HEK293 (cell line): Measurements from ENCODE around the gene MMS19.

ENCODE experiments used
- CTCF ChIA-PET: fragments of 350-600 bp; formaldehyde crosslinking; extraction: SDS; loops from one replicate; lab custom pipeline; 2021; ENCODE audit warnings: antibody characterized with exemption; lab: Yijun Ruan, JAX
- POLR2A ChIA-PET: fragments of 300-600 bp; formaldehyde crosslinking; extraction: SDS; loops from one replicate; lab custom pipeline; 2020; ENCODE audit warnings: antibody characterized with exemption, inconsistent platforms; lab: Yijun Ruan, JAX
- H3K27ac ChIP-seq: fragments of 200-500 bp; sonication (Bioruptor generic); 2 replicates; pipeline ENCODE4 v1.5.1; 2014; ENCODE audit warnings: low read depth, low read length, control low read depth, inconsistent platforms; ENCODE audit errors: extremely low read depth
- H3K36me3 ChIP-seq, 2 experiments: fragments of 200-500 bp in 1 of 2; sonication (Bioruptor generic) in 1 of 2; 1 replicate in 1 of 2; 2 replicates in 1 of 2; pipeline ENCODE4 v1.5.1; 2014 to 2017; ENCODE audit warnings: inconsistent platforms in 2 of 2, low read length in 2 of 2; ENCODE audit not compliant: control insufficient read depth in 2 of 2, insufficient read depth in 1 of 2
- H3K4me1 ChIP-seq: fragments of 200-500 bp; sonication (Bioruptor generic); 2 replicates; pipeline ENCODE4 v1.5.1; 2014; ENCODE audit warnings: mild to moderate bottlenecking, low read length, inconsistent platforms; ENCODE audit not compliant: control insufficient read depth, insufficient read depth
- H3K4me3 ChIP-seq: 2 replicates; pipeline ENCODE4 v1.5.1; 2011; ENCODE audit warnings: low read depth, mild to moderate bottlenecking, control low read depth, low read length, moderate library complexity
- H3K9me3 ChIP-seq: fragments of 200-500 bp; sonication (Bioruptor generic); 2 replicates; pipeline ENCODE4 v1.5.1; 2014; ENCODE audit warnings: low read depth, low read length, inconsistent platforms; ENCODE audit not compliant: control insufficient read depth, insufficient read depth
- FEZF1 ChIP-seq: fragments of 450-650 bp; formaldehyde crosslinking; IDR thresholded peaks from 2 replicates; pipeline ENCODE4 v1.5.1; 2016; ENCODE audit warnings: missing biosample characterization, missing genetic modification characterization
- HOXA7 ChIP-seq: sonication (generic); formaldehyde crosslinking; IDR thresholded peaks from 2 replicates; pipeline ENCODE4 v1.8.1; 2022; ENCODE audit warnings: missing genetic modification reagents, borderline replicate concordance
- PRDM1 ChIP-seq: fragments of 450-650 bp; formaldehyde crosslinking; IDR thresholded peaks from 2 replicates; pipeline ENCODE4; 2016; ENCODE audit warnings: missing biosample characterization, missing genetic modification characterization
- SCRT2 ChIP-seq: fragments of 450-650 bp; formaldehyde crosslinking; IDR thresholded peaks from 2 replicates; pipeline ENCODE4 v1.5.1; 2016; ENCODE audit warnings: missing biosample characterization, missing genetic modification characterization
- WT1 ChIP-seq: fragments of 450-650 bp; formaldehyde crosslinking; IDR thresholded peaks from 2 replicates; pipeline ENCODE4 v1.5.1; 2016; ENCODE audit warnings: missing biosample characterization, missing genetic modification characterization
- ZBTB17 ChIP-seq: fragments of 450-650 bp; formaldehyde crosslinking; IDR thresholded peaks from 2 replicates; pipeline ENCODE4 v1.5.1; 2016; ENCODE audit warnings: missing biosample characterization, missing genetic modification characterization
- ZFP41 ChIP-seq: fragments of 450-650 bp; formaldehyde crosslinking; IDR thresholded peaks from 2 replicates; pipeline ENCODE4 v1.5.1; 2016; ENCODE audit warnings: missing biosample characterization, missing genetic modification characterization, borderline replicate concordance
- ZNF214 ChIP-seq: fragments of 450-650 bp; formaldehyde crosslinking; IDR thresholded peaks from 2 replicates; pipeline ENCODE4 v1.5.1; 2017; ENCODE audit warnings: missing biosample characterization, mild to moderate bottlenecking, missing genetic modification characterization, borderline replicate concordance
- ZNF335 ChIP-seq: fragments of 450-650 bp; formaldehyde crosslinking; conservative IDR thresholded peaks from 2 replicates; pipeline ENCODE4 v1.5.1; 2016; ENCODE audit warnings: missing biosample characterization, missing genetic modification characterization
- ZNF37A ChIP-seq: fragments of 450-650 bp; IDR thresholded peaks from 2 replicates; pipeline ENCODE4 v1.5.1; 2018; ENCODE audit warnings: missing biosample characterization, missing genetic modification characterization
- ZNF48 ChIP-seq: fragments of 450-650 bp; formaldehyde crosslinking; IDR thresholded peaks from 2 replicates; pipeline ENCODE4 v1.5.1; 2016; ENCODE audit warnings: missing biosample characterization, missing genetic modification characterization
- ZNF560 ChIP-seq: fragments of 450-650 bp; formaldehyde crosslinking; IDR thresholded peaks from 2 replicates; pipeline ENCODE4 v1.5.1; 2017; ENCODE audit warnings: missing biosample characterization, missing genetic modification characterization, borderline replicate concordance
- ZNF585B ChIP-seq: fragments of 450-650 bp; formaldehyde crosslinking; IDR thresholded peaks from 2 replicates; pipeline ENCODE4 v1.5.1; 2016; ENCODE audit warnings: missing biosample characterization, missing genetic modification characterization
- ZNF664 ChIP-seq: fragments of 450-650 bp; formaldehyde crosslinking; IDR thresholded peaks from 2 replicates; pipeline ENCODE4 v1.5.1; 2016; ENCODE audit warnings: missing biosample characterization, missing genetic modification characterization
- ZNF777 ChIP-seq: fragments of 450-650 bp; formaldehyde crosslinking; IDR thresholded peaks from 2 replicates; pipeline ENCODE4 v1.5.1; 2017; ENCODE audit warnings: missing biosample characterization, missing genetic modification characterization, borderline replicate concordance
- TF ChIP-seq, protein P1 (sequence below): fragments of 450-650 bp; formaldehyde crosslinking; IDR thresholded peaks from 2 replicates; pipeline ENCODE4 v1.5.1; 2016; ENCODE audit warnings: missing biosample characterization, missing genetic modification characterization
- TF ChIP-seq, protein P2 (sequence below): fragments of 450-650 bp; formaldehyde crosslinking; IDR thresholded peaks from 2 replicates; pipeline ENCODE4 v1.5.1; 2016; ENCODE audit warnings: missing biosample characterization, missing genetic modification characterization

The MMS19 gene

GRCh38 chr10:97518301-97519043, 20.2 kb upstream of the MMS19 start:
- Histone ChIP-seq H3K4me1 (no peaks in the 10 kb centered on the region), H3K27ac (no peak overlapping the region), H3K9me3 (no peaks in the 10 kb centered on the region), H3K4me3 (no peak overlapping the region), H3K36me3 (no peaks in the 10 kb centered on the region)
- ChIA-PET CTCF (interaction anchor here (0.8 to 1.6 kb wide), 3 partner anchors 16 to 184 kb away, joined by 3 to 8 read pairs (median 3); no protein-coding TSS in a partner anchor), POLR2A (interaction anchor here (0.9 to 1.3 kb wide), 2 partner anchors 8 to 20 kb away, joined by 3 to 5 read pairs; partner anchors contain the start of gene UBTD1)
- TF ChIP-seq, protein P1, sequence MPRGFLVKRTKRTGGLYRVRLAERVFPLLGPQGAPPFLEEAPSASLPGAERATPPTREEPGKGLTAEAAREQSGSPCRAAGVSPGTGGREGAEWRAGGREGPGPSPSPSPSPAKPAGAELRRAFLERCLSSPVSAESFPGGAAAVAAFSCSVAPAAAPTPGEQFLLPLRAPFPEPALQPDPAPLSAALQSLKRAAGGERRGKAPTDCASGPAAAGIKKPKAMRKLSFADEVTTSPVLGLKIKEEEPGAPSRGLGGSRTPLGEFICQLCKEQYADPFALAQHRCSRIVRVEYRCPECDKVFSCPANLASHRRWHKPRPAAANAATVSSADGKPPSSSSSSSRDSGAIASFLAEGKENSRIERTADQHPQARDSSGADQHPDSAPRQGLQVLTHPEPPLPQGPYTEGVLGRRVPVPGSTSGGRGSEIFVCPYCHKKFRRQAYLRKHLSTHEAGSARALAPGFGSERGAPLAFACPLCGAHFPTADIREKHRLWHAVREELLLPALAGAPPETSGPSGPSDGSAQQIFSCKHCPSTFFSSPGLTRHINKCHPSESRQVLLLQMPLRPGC (tag by site-specific recombination): no peak
- TF ChIP-seq ZNF777 (tag by site-specific recombination): no peak
- TF ChIP-seq ZNF335 (tag by site-specific recombination): peak; percentile 56
- peak; percentile 75 for TF ChIP-seq PRDM1
- TF ChIP-seq, protein P2, sequence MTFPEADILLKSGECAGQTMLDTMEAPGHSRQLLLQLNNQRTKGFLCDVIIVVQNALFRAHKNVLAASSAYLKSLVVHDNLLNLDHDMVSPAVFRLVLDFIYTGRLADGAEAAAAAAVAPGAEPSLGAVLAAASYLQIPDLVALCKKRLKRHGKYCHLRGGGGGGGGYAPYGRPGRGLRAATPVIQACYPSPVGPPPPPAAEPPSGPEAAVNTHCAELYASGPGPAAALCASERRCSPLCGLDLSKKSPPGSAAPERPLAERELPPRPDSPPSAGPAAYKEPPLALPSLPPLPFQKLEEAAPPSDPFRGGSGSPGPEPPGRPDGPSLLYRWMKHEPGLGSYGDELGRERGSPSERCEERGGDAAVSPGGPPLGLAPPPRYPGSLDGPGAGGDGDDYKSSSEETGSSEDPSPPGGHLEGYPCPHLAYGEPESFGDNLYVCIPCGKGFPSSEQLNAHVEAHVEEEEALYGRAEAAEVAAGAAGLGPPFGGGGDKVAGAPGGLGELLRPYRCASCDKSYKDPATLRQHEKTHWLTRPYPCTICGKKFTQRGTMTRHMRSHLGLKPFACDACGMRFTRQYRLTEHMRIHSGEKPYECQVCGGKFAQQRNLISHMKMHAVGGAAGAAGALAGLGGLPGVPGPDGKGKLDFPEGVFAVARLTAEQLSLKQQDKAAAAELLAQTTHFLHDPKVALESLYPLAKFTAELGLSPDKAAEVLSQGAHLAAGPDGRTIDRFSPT (tag by site-specific recombination): no peak
- TF ChIP-seq WT1 (tag by site-specific recombination): no peak
- TF ChIP-seq ZNF664 (tag by site-specific recombination): peak; percentile 95
- no peak for TF ChIP-seq ZNF214 (tag by site-specific recombination)
- no peak for TF ChIP-seq ZFP41 (tag by site-specific recombination)
- TF ChIP-seq ZBTB17 (tag by site-specific recombination): 0 out of 2 replicates have a peak, but pooled peaks have one; percentile 31
- no peak for TF ChIP-seq HOXA7 (CRISPR knock-in tag)

- Histone ChIP-seq H3K4me3 (no peak overlapping the region), H3K36me3 (no peaks in the 10 kb centered on the region), H3K4me1 (no peaks in the 10 kb centered on the region), H3K9me3 (no peaks in the 10 kb centered on the region), H3K27ac (no peak overlapping the region)
- CTCF ChIA-PET: interaction anchor here (0.8 to 1.6 kb wide), 2 partner anchors 17 to 184 kb away, joined by 3 to 8 read pairs; no protein-coding TSS in a partner anchor
- POLR2A ChIA-PET: interaction anchor here (0.9 to 1.3 kb wide), 2 partner anchors 9 to 19 kb away, joined by 3 to 5 read pairs; partner anchors contain the start of gene UBTD1
- no peak for TF ChIP-seq ZNF560 (tag by site-specific recombination)
- TF ChIP-seq SCRT2 (tag by site-specific recombination): 0 out of 2 replicates have a peak, but pooled peaks have one; percentile 11
Observed at GRCh38 chr10:97517778-97518300, 19.6 kb upstream of the MMS19 start.

DNA sequence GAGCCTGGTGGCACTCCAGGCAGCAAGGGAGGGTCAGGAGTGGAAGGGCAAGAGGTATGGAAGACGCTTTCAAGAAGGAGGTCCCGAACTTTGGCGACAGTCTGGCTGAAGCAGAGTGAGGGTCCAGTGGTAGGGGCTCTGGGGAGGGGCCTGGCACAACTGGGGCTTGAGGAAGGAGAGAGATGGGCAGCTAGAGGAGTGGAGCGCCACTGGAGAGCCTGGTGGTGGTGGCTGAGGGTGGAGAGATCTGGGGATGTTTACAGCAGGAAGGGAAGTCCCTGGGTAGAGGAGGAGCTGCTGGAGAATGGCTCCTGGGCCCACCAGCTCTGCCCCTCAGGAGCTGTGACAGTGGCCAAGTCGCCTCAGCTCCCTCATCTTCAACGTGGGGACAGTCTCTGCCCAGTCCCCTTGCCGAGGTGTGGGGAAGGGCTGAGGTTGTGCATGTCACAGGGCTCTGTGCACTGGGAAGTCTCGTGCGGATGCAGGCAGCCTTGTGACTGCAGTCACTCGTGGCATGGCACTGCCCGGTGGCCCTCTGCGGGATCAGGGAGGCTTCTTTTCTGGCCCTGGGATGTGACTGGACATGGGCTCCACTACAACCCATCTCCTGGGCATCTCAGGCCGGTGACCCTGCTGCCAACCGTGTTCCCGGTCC, 19.0 kb upstream of the MMS19 start:
- no peaks in the 10 kb centered on the region for H3K4me1 ChIP-seq
- TF ChIP-seq ZNF585B (tag by site-specific recombination) (no peak), ZNF37A (tag by site-specific recombination) (no peak), FEZF1 (no peak), ZBTB17 (tag by site-specific recombination) (no peak), ZNF48 (no peak)
- no peak overlapping the region for H3K27ac ChIP-seq
- ChIA-PET POLR2A (no interaction called here), CTCF (no interaction called here)
- no peak overlapping the region for H3K4me3 ChIP-seq
- no peaks in the 10 kb centered on the region for H3K9me3 ChIP-seq
- H3K36me3 ChIP-seq: no peaks in the 10 kb centered on the region
